ENCODE measurements around the gene RASAL2. TPM values are rescaled to one million over a fixed set of nuclear protein-coding genes. Genes with fewer than 3 reads are reported as not detected.

RASAL2 gene
- total RNA-seq, 3 donors from 2014 or later (not counting 1 experiment from before 2014, with no cell fraction given): 0.16 to 0.23 TPM; not detected in 1

- H3K9me3 Mint-ChIP-seq: peaks cover 0 to 6% of the 10 kb centered on the region in 2 donors
- DNase-seq (no peak), ATAC-seq (no peak)
- 74% methylated on average over 2 of the region's 3 CpGs for WGBS (ENCODE audit: insufficient coverage)
- no peak for TF ChIP-seq CTCF (IDR thresholded peaks at IDR 0.05)
- no peaks in the 10 kb centered on the region for H3K27me3 ChIP-seq (ENCODE audit: control insufficient read depth, insufficient read depth, low read length)
- peaks cover 6% of the 10 kb centered on the region for H3K9me3 ChIP-seq (ENCODE audit: control insufficient read depth, insufficient read depth, low read length)
- H3K36me3 ChIP-seq (ENCODE audit: control insufficient read depth, insufficient read depth, low read length): no peaks in the 10 kb centered on the region
- H3K27ac Mint-ChIP-seq: no peak overlapping the region
- H3K36me3 Mint-ChIP-seq: no peaks in the 10 kb centered on the region
- H3K27ac ChIP-seq (ENCODE audit: low read length): no peak overlapping the region
- no peak overlapping the region for H3K4me3 Mint-ChIP-seq
- H3K4me1 ChIP-seq (ENCODE audit: control insufficient read depth, insufficient read depth, low read length): no peaks in the 10 kb centered on the region
- no peaks in the 10 kb centered on the region for H3K4me1 Mint-ChIP-seq
- no peaks in the 10 kb centered on the region for H3K27me3 Mint-ChIP-seq (ENCODE audit: low read depth in 2 of 2)
- H3K4me3 ChIP-seq (ENCODE audit: low read length): no peak overlapping the region
- intact Hi-C loops (cut with micrococcal nuclease): no loop called here
Observed at GRCh38 chr1:178354816-178355215, 260.9 kb downstream of the RASAL2 start.

GRCh38 chr1:178356299-178356698 is 262.4 kb downstream of the RASAL2 start:
- Mint-ChIP-seq H3K9me3 (peaks cover 0 to 6% of the 10 kb centered on the region in 2 donors), H3K27ac (no peak overlapping the region), H3K4me3 (no peak overlapping the region), H3K4me1 (no peaks in the 10 kb centered on the region), H3K27me3 (ENCODE audit: low read depth in 2 of 2) (no peaks in the 10 kb centered on the region), H3K36me3 (no peaks in the 10 kb centered on the region)
- Histone ChIP-seq H3K27me3 (ENCODE audit: control insufficient read depth, insufficient read depth, low read length) (no peaks in the 10 kb centered on the region), H3K4me3 (ENCODE audit: low read length) (no peak overlapping the region), H3K9me3 (ENCODE audit: control insufficient read depth, insufficient read depth, low read length) (peaks cover 6% of the 10 kb centered on the region), H3K27ac (ENCODE audit: low read length) (no peak overlapping the region), H3K4me1 (ENCODE audit: control insufficient read depth, insufficient read depth, low read length) (no peaks in the 10 kb centered on the region), H3K36me3 (ENCODE audit: control insufficient read depth, insufficient read depth, low read length) (no peaks in the 10 kb centered on the region)
- 100% methylated on average over 1 of the region's 1 CpG for WGBS (ENCODE audit: insufficient coverage)
- no peak for ATAC-seq
- no peak for TF ChIP-seq CTCF (IDR thresholded peaks at IDR 0.05)
- no peak for DNase-seq
- intact Hi-C loops (cut with micrococcal nuclease): no loop called here

GRCh38 chr1:178358456-178358855 is 264.6 kb downstream of the RASAL2 start:
- Mint-ChIP-seq H3K27ac (no peak overlapping the region), H3K4me3 (no peak overlapping the region), H3K9me3 (peaks cover 0 to 1% of the 10 kb centered on the region in 2 donors), H3K36me3 (no peaks in the 10 kb centered on the region), H3K27me3 (ENCODE audit: low read depth in 2 of 2) (no peaks in the 10 kb centered on the region), H3K4me1 (no peaks in the 10 kb centered on the region)
- no CpG with 5 or more reads among the region's 1 CpG for WGBS (ENCODE audit: insufficient coverage)
- H3K36me3 ChIP-seq (ENCODE audit: control insufficient read depth, insufficient read depth, low read length): no peaks in the 10 kb centered on the region
- no peaks in the 10 kb centered on the region for H3K27me3 ChIP-seq (ENCODE audit: control insufficient read depth, insufficient read depth, low read length)
- H3K27ac ChIP-seq (ENCODE audit: low read length): no peak overlapping the region
- no peak for DNase-seq
- H3K4me1 ChIP-seq (ENCODE audit: control insufficient read depth, insufficient read depth, low read length): no peaks in the 10 kb centered on the region
- no peak for ATAC-seq
- no peak for TF ChIP-seq CTCF (IDR thresholded peaks at IDR 0.05)
- no peak overlapping the region for H3K4me3 ChIP-seq (ENCODE audit: low read length)
- intact Hi-C loops (cut with micrococcal nuclease): no loop called here
- H3K9me3 ChIP-seq (ENCODE audit: control insufficient read depth, insufficient read depth, low read length): no peaks in the 10 kb centered on the region

GRCh38 chr1:178360421-178360820 is 266.5 kb downstream of the RASAL2 start:
- Mint-ChIP-seq H3K9me3 (no peaks in the 10 kb centered on the region), H3K36me3 (no peaks in the 10 kb centered on the region), H3K4me1 (no peaks in the 10 kb centered on the region), H3K27me3 (ENCODE audit: low read depth in 2 of 2) (no peaks in the 10 kb centered on the region), H3K4me3 (no peak overlapping the region), H3K27ac (no peak overlapping the region)
- ATAC-seq (no peak), DNase-seq (no peak)
- intact Hi-C loops (cut with micrococcal nuclease): no loop called here
- Histone ChIP-seq H3K9me3 (ENCODE audit: control insufficient read depth, insufficient read depth, low read length) (no peaks in the 10 kb centered on the region), H3K27me3 (ENCODE audit: control insufficient read depth, insufficient read depth, low read length) (no peaks in the 10 kb centered on the region), H3K27ac (ENCODE audit: low read length) (no peak overlapping the region), H3K4me1 (ENCODE audit: control insufficient read depth, insufficient read depth, low read length) (no peaks in the 10 kb centered on the region), H3K36me3 (ENCODE audit: control insufficient read depth, insufficient read depth, low read length) (no peaks in the 10 kb centered on the region), H3K4me3 (ENCODE audit: low read length) (no peak overlapping the region)
- 92% methylated on average over 4 of the region's 4 CpGs for WGBS (ENCODE audit: insufficient coverage)
- no peak for TF ChIP-seq CTCF (IDR thresholded peaks at IDR 0.05)

All from natural killer cell (primary cell).